ENCODE data around the gene SSBP4.

SSBP4 gene

GRCh38 chr19:18449552-18449951 lies 30.4 kb downstream of the SSBP4 start:
- Histone ChIP-seq H3F3A (ENCODE audit: insufficient read depth) (no peaks in the 10 kb centered on the region), H3K9me2 (replicated peaks; ENCODE audit: insufficient read depth, low read length) (no peaks in the 10 kb centered on the region), H3K4me2 (ENCODE audit: low read depth, low read length, poor library complexity, severe bottlenecking) (no peak overlapping the region), H3K9ac (ENCODE audit: low read length) (no peak overlapping the region), H3K9me3 (ENCODE audit: insufficient read depth, low read length) (no peaks in the 10 kb centered on the region), H3K4me3 (ENCODE audit: insufficient read depth, low read length, poor library complexity, severe bottlenecking) (no peak overlapping the region), H3K79me2 (ENCODE audit: insufficient read depth, low read length) (no peaks in the 10 kb centered on the region), H4K20me1 (ENCODE audit: low read depth, low read length) (no peaks in the 10 kb centered on the region), H2AFZ (ENCODE audit: low read depth, low read length, severe bottlenecking) (no peak overlapping the region), H3K36me3 (ENCODE audit: low read length) (no peaks in the 10 kb centered on the region), H3K27ac (ENCODE audit: low read depth, low read length) (no peak overlapping the region), H3K27me3 (ENCODE audit: low read length) (no peaks in the 10 kb centered on the region)
- TF ChIP-seq CTCF (IDR thresholded peaks at IDR 0.05; ENCODE audit: insufficient read depth, low read length, poor library complexity, severe bottlenecking) = no peak
- TF ChIP-seq EZH2phosphoT487 (conservative IDR thresholded peaks at IDR 0.05; ENCODE audit: low read length) = no peak

GRCh38 chr19:18450021-18450930 lies 31.1 kb downstream of the SSBP4 start:
- Histone ChIP-seq H2AFZ (ENCODE audit: low read depth, low read length, severe bottlenecking) (no peak overlapping the region), H3K9ac (ENCODE audit: low read length) (no peak overlapping the region), H3F3A (ENCODE audit: insufficient read depth) (no peaks in the 10 kb centered on the region), H3K9me3 (ENCODE audit: insufficient read depth, low read length) (no peaks in the 10 kb centered on the region), H4K20me1 (ENCODE audit: low read depth, low read length) (no peaks in the 10 kb centered on the region), H3K9me2 (replicated peaks; ENCODE audit: insufficient read depth, low read length) (no peaks in the 10 kb centered on the region), H3K36me3 (ENCODE audit: low read length) (no peaks in the 10 kb centered on the region), H3K4me3 (ENCODE audit: insufficient read depth, low read length, poor library complexity, severe bottlenecking) (no peak overlapping the region), H3K27ac (ENCODE audit: low read depth, low read length) (no peak overlapping the region), H3K27me3 (ENCODE audit: low read length) (no peaks in the 10 kb centered on the region), H3K4me2 (ENCODE audit: low read depth, low read length, poor library complexity, severe bottlenecking) (no peak overlapping the region), H3K79me2 (ENCODE audit: insufficient read depth, low read length) (no peaks in the 10 kb centered on the region)
- no peak for TF ChIP-seq CTCF (IDR thresholded peaks at IDR 0.05; ENCODE audit: insufficient read depth, low read length, poor library complexity, severe bottlenecking)
- no peak for TF ChIP-seq EZH2phosphoT487 (conservative IDR thresholded peaks at IDR 0.05; ENCODE audit: low read length)

DNA sequence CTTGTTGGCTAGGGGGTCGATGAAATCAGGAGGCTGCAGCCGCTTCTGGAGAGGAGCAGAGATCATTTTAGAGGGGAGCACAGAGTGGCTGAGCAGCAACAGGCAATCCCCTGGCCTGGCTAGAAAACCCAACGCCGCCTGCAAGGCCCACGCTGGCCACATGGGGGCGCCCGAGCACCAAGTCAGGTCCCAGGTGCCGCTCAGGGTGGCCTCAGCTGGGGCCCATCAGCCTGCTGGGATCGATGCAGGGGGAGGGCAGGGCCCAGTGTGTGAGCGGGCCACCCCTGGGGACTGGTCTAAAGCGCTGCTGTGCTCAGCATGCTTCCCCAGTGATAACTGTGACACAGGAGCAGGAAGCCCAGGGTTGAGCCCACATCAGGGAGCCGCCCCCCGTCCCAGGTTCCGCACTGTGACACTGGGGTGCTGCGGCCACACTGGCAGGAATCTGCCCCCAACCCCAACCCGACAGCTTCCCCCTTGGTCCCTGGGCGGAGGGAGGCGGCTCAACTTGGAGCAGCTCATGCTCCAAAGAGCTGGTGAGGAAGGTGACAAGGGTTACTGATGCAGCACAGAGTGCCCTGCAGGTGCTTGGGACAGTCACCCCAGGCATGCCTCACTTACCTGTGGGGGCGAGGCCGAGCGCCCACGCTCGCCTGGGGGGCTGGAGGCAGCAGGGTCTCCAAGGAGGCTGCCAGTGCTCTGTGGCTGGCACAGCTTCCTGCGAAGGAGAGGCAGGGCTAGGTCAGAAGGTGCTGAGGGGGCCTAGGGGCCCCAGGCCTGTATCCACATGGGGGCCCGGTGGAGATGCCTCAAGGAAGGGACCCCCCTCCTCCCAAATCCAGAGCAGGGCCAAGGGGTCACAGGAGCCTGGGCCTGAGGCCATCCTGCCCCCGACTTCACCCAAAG lies 32.0 kb downstream of the SSBP4 start:
- Histone ChIP-seq H2AFZ (ENCODE audit: low read depth, low read length, severe bottlenecking) (no peak overlapping the region), H3K27me3 (ENCODE audit: low read length) (no peaks in the 10 kb centered on the region), H3K9ac (ENCODE audit: low read length) (no peak overlapping the region), H3K4me3 (ENCODE audit: insufficient read depth, low read length, poor library complexity, severe bottlenecking) (no peak overlapping the region), H4K20me1 (ENCODE audit: low read depth, low read length) (no peaks in the 10 kb centered on the region), H3K9me2 (replicated peaks; ENCODE audit: insufficient read depth, low read length) (no peaks in the 10 kb centered on the region), H3K27ac (ENCODE audit: low read depth, low read length) (no peak overlapping the region), H3F3A (ENCODE audit: insufficient read depth) (no peaks in the 10 kb centered on the region), H3K4me2 (ENCODE audit: low read depth, low read length, poor library complexity, severe bottlenecking) (no peak overlapping the region), H3K79me2 (ENCODE audit: insufficient read depth, low read length) (no peaks in the 10 kb centered on the region), H3K36me3 (ENCODE audit: low read length) (no peaks in the 10 kb centered on the region), H3K9me3 (ENCODE audit: insufficient read depth, low read length) (no peaks in the 10 kb centered on the region)
- TF ChIP-seq EZH2phosphoT487 (conservative IDR thresholded peaks at IDR 0.05; ENCODE audit: low read length) = no peak
- peak; percentile 93 for TF ChIP-seq CTCF (IDR thresholded peaks at IDR 0.05; ENCODE audit: insufficient read depth, low read length, poor library complexity, severe bottlenecking)

Data from SU-DHL-6 (cell line).